HG02759 (cell line): ENCODE measurements around the gene TGFB2.
A peak's percentile ranks its signal among the peaks of the same experiment; 100 is the strongest.

Experiments used
- ATAC-seq: cut with Tn5 transposase; IDR thresholded peaks from one replicate; pipeline ENCODE4 v1.9.1; 2021; ENCODE audit warnings: mild to moderate bottlenecking, moderate library complexity; ENCODE audit not compliant: unreplicated experiment

TGFB2 gene

DNA sequence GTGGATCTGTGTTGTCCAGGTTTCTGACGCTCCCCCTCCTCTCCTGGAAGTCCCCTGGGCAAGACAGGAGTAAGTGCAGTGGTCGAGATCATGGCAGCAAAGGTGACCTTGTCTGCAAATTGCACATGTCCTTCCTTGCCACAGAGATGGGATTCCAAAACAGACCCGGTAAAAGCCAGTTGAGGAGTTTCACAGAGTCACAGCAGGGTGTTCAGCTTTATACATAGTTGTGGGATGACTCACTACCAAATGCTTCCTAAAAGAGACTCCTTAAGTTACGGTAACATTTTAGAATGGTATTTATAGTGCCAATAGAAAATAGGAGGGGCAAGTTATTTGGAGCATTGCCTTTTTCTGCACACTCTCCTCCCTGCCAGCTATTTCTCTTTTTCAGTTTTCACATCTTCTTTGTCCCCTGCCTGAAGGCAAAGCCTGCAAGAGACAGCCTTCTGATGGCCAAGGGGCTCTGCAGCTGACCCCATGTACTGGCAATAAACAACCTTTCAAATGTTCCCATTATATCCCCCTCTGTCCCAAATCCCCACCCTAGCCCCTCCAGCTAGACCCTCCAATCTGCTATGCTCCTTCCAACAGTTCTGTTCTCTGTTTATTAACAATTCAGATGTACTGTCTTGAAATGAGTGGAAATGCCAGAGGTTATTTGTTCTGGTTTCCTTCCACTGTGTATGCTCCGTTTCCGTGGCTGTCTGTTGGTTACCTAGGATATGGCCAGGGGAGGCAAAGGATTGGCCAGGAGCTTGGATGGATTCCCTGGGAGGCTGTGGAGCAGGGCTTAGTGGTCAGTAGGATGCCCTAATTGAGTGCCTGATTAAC, 115.0 kb downstream of the TGFB2 start:
- ATAC-seq: peak; percentile 71

DNA sequence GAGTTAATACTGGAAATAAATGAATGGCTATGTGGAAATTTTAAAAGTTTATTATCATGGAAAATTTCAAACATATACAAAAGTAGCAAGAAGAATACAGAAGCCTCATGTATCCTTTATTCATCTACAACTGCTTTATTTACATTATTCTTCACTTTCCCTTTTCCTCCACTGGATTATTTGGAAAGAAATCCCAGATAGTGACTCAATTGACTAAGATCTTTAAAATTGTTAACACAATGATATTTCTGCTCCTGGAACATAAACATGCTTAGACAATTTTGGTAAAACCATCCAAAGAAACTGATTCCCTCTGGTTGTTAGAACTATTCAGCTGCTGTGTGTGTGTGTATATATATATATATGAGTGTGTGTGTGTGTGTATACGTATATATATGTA, 116.2 kb downstream of the TGFB2 start:
- no peak for ATAC-seq

DNA sequence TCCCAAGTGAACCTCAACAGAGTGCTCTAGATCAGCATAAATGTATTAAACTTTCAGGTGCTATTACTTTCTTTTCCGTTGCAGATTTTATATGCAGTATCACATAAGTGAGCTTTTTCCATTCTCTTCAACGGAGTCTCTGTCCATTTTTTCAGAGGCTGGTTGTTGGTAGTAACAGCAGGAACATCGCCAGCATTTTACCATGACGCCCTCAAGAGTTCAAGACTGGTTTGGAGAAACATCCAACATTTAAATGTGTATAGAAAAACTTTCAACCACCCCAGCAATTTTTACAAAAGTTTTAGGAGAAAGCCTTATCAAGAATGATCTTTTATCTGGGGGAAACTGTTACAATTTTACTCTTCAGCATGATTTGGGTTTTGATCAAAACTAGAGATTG, 117.0 kb downstream of the TGFB2 start:
- no peak for ATAC-seq

DNA sequence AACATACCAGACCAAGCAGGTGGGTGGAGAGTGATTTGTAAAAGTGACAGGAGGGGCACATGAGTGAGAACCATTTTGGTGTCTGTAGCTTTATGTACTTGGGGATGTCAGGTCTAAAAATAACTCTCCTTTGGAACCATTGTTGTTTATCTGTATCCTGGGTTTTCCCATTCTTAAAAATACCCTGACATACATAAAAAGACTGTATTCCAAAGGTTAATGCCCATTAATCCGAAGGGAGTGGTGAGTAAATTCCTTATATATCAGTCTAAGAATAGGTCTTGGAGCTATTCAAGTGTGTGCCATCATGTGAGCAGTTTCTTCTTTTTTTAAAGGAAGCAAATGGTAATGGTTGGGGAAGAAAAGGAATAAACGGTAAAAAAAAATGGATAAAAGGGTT, 117.5 kb downstream of the TGFB2 start:
- no peak for ATAC-seq

DNA sequence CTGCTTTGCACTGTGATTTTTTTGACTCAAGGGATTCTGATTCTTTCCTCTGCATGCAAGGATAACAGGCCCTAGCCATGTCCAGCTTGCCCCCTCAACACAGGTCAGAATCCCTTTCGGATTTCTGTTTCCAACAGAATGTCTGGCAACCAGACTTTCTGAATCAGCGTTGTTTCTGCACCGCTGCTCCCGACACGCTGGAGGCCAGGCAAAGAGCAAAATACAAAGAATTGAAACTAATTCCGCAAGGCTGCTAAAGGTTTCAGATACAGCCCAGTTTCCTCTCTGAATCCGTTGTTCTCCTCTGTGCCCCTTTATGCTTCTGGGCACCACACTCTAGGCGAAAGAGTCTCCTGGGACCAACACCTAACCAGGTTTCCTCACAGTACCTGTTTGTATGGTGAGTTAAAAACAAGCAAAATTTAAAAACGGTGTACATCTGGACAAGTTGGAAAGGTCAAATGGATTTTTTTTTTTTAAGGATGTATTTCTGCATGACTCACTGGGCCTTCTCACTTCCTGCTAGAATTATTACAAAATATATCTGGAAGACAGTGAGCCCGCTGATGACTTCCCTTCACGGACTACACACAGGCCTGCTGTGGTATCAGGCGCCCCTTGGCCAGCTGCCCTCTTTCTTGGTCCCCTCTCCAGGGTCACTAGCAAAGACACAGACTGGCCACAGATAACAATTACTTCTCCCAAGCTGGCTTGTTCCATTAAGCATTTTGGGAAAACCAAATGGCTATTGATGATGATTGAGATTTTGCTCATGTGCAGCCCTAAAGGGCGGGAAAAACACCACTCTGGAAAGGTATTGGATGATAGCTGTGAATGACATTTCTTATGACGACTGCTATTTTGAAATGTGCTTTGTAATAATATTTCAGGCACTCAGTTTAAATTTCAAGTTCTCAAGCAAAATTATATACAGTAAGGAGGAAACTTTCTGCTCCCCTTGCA, 118.3 kb downstream of the TGFB2 start:
- ATAC-seq: no peak

DNA sequence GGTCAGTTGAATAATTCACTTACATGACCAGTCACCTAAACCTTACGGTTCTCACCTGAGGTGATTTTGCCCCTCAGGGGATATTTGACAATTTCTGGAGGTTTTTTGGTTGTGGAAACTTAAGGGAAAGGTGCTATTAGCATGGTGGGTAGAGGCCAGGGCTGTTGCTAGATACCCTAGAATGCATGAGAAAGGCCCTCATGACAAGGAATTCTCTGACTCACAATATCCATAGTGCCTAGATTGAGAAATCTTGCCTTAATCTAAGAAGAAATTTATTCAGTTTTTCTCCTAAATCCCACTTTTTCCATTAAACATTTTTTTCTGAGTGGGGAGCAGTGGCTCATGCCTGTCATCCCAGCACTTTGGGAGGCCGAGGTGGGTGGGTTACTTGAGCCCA, 119.7 kb downstream of the TGFB2 start:
- no peak for ATAC-seq

DNA sequence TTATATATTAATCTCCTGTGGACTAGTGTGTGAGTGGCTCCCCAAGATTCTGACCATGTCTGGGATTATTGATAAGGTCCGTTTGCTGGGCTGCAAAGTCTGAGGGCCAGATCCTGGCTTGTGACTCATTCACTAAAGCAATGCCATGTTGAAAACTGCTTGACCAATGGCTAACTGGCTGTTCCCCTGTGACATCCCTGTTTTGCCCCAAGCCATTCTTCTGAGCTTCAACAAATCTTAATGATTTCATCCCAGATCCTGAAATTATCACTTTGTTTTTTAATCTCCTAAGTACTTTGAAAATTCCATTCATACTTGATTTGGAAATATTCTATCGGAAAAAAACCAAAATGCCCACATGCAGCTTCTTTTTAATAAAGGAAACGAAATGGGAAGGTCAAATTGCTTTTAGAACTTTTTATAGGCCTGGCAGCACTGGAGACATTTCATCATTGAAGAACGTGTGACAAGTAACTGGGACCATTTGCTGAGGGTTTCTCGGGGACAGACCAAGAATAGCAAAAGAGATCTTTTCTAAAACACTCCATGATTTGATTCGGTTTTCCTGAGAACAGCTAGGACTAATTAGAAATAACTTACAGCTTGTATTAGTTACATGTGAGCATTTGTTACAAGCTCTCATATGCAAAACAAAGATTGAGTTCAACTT, 121.3 kb downstream of the TGFB2 start:
- ATAC-seq: no peak

DNA sequence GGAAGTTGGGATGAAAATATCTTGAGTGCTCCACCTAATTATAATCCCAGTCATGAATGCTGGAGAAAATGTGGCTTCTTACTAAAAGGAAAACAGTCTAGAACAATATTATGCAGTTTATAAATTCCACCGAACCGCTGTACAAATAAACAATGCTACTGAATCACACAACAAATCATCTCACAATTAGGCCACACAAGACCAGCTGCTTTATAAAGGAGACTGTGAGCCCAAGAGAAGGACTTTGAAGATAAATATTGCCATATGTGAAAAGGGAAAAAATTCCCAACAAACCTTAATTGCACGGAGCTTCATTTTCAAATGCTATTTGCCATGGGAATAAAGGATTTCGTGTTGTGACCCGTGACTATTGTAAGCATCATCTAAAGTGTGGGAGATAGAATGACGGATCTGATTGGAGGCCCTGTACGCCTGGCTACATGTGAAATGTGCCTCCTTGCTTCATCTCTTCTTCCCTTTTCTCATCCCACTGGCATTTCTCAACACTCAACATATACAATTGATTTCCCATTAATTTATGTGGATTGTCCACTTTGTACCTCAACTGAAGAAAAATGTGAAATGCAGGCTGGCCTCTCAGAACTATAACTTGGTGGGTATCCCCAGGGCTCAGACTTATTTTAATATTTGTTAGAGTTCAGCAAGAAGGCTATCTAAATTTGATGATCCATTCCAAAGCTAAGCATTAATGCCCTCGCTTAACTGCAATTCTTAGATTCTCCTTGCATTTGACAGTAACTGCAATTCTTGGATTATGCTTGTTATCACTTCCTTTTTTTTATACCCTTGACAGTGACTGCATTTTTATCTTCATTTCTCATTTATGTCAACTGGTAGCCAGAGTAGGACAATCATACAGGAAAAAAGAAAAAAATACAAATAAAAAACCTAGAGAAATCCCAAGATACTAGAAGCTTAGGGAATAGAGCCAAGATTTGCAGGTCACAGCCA, 122.3 kb downstream of the TGFB2 start:
- no peak for ATAC-seq

DNA sequence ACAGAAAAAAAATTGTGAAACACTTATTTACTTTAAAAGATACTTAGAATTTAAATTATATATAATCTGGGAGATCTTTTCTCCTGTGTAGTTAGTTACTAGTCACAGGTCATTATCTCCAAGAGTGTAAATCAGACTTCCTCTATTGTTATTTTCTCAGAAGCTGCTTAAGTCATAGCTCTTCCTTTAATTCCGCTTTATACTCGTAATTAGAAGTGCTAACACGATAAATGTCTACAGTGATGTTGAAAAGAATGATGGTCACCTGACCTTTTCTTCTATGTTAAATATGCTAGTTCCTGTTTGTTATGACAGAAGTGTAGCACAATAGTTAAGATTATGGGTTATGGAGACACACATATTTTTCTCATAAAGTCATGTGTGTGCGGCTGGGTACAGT, 123.6 kb downstream of the TGFB2 start:
- no peak for ATAC-seq

DNA sequence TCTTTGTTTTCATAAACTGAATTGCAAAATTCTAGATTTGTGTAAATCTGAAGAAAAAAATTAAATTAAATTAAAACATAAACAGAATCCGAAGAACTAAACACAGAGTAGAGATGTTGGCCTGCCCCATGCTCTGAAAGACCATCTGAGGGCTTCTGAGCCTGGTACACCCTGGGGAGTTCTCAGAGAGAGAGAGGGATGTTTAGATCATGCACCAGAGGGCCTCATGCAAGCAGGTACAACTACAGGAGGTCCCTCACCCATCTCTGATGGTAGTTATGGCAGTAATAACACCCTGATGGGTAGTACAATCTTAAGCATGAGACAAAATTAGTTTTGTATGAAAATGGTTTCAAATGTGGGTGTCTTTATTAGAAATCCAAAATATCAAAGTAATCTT, 127.7 kb downstream of the TGFB2 start:
- peak; percentile 30 for ATAC-seq

DNA sequence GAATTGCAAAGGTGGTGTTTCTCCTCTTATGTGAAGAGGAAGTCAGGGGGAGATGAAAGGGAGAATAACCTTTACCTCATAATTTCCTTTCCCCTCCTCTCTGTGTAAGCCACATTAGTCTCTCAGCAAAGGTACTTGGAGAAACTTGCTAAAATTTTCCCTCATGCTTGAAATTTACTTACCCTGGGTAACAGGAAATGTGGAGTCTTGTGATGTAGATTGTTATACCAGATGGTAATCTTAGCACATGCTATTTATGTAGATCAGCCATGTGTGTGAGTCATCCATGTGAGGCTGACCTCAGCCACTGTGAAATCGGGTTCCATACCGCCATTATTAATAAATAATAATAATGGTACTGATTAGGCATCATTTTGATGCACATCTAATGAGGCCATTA, 128.4 kb downstream of the TGFB2 start:
- peak; percentile 71 for ATAC-seq

DNA sequence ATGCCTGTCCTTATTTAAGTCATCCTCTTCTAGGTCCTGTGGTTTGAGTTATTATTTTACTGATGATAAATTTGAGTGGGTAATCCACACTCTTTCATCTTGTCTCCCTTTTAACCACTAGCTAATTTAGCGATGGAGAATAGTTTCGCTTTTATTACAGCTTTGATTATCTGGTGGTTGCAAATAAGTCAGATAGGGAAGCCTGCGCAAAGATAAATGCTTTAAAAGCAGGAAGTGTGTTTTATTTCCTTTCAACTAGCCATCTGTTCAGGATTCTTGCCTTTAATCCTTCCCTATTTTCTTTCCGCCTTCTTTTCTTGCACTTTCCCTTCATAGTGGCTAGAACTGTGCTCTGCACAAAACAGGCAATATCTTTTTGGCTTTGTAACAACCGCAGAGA, 129.0 kb downstream of the TGFB2 start:
- no peak for ATAC-seq

DNA sequence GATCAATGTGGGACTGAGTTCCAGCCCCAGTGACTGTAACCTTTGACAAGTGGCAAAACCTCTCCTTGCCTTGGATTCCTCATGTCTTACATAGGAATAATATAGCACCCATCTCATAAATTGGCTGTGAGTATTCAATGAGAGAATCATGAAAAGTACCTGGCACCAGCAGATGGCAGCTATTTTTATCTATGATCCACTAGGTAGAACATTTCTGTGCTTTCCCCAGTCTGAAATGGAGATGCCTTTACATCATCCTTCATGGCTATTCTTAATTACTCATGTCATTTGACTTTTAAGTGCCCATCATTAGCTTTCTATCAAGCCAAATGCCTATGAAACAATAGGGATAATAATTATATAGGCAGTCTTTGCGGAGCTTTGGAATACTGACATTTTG, 130.1 kb downstream of the TGFB2 start:
- ATAC-seq: no peak

DNA sequence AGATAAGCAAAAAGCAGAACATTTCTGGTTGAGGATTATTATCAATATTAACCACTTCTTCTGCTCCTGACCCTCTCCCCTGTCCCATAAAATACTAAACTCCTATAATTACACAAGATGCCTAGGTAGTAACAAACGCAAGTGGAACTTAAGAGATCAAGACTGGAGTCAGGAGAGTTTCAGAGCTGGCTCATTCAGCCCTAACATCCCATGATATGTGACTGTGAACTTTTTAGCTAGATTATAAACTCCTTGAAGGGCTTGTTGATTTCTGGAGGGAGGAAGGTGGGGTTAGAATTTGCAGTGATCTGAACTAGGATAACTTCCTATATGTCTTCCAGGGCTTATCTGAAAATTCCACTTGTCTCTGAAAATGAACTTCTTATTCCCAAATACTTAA, 130.6 kb downstream of the TGFB2 start:
- ATAC-seq: no peak

DNA sequence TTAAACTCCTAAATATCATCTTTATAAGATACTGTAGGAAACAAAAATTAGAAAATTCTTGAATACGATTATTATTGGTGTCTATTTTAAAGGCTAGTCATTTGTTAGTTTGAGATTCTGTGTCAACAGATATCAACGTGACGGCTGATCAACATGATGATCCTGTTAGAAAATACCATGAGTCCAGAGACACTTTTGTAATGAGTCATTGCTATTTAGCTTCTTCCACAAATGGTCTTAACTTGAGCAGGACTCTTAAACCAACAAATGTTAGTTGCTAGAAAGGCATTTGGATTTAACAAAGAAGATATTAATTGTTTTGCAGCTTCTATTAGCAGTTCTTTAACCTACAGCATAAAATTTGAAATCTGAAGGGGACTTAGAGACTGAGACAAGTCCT, 131.2 kb downstream of the TGFB2 start:
- ATAC-seq: no peak

DNA sequence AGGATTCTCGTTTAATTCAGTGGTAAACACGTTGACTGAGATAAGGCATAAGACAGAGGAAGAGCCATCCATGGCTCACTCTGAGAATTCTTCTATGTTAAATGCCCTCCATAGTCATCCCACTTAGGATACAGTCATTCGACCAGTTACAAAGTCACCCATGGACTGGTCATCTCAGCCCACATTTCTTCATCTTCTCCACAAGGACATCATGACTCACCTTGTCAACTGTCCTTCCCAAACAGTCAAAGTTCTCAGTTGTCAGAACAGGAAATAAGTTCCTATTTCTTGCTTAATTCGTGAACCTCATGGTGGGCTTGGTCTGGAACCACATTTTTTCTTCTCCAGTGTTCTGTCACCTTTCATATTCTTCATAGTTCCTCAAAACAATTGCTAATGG, 133.2 kb downstream of the TGFB2 start:
- no peak for ATAC-seq

DNA sequence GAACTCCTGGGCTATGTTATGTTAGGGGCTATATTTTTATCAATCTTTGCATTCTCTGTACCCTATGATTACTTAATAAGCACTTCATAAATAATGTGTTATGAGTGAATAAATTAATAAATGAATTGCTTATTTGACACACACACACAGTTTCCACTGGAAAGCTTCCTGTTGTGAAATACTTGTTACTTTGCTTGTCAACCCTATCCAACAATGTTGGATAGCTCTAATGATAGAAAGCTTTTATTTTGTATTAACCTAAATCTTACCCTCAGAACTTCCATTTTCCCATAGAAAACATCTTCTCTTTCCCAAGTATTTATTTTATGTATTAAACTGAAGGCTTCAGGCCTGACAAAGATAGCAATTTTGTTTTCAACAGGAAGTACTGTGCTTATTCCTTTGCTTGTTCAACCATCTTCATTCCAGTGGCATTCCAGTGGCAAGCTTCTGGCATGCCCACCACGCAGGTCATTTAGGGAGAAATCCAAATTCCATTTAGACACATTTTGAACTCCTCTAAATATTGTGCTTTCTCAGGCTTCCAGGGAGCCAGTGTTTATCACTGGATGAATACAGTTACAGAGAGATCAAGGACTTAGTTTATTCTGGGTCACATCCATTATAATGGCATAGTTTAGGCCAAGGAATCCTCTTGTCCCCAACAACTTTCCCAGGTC, 134.4 kb downstream of the TGFB2 start:
- ATAC-seq: no peak

DNA sequence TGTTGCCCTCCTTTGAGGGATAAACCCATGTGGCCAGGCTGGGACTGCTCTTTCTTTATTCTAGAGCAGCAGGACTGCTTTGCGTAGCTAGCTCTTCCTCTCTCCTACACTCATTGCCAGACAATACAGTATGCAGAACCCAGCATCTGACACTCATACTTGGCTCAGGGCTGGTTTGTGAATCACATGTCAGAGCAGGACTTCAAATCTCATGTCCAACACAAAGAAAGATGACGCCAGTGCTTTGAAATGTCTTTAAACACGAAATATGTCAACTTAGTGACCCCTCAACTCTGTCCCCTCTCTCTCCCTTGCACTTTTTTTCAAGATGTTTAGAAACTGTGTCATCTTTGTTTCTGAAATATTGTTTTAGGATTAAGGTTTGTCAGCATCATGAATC, 135.0 kb downstream of the TGFB2 start:
- ATAC-seq: no peak

DNA sequence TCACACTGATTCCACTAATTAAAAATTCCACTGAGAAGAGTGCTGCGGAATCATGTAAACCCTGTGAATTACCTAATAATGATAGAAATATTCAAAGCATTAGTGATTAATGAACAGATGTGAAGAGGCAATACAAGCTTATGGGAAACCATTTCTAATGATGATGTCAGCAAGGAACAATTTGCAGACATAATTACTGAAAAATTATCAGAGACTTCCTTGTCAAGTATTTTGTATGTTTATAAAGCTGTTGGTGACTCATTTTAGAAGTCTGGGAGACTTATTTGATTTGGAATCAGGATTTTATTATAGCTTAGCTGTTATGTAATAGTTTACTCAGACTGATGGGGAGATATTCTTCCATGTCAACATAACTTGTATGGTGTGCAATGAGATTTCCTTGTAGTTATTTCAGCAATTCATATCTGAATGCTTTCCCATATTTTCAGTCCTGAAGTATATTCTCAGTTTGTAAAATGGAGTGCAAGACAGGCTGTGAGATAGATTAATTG, 135.5 kb downstream of the TGFB2 start:
- ATAC-seq: no peak
